Adrenal gland (tissue), 12 donors: Measurements from ENCODE around the gene EGLN3. TPM values are rescaled to one million over a fixed set of nuclear protein-coding genes. Genes with fewer than 3 reads are reported as not detected.
"Not testable (repeated sequence)": the region's sequence is repeated elsewhere in the genome, so short reads cannot be mapped to it uniquely, and the experiment has no call there.

Experiments
- DNase-seq, 7 donors: peaks; one replicate each; pipeline ENCODE4 v3.0.0-alpha.2; 2019 to 2020
- H3K27ac ChIP-seq, 5 donors: fragments of 200-600 bp; sonication (generic) in 4 of 5; 1 replicate in 3 of 5; 2 replicates in 2 of 5; pipeline versions ENCODE4 v1.5.1 to v1.8.0; 2016 to 2020; ENCODE audit warnings: mild to moderate bottlenecking in 1 of 5
- H3K27me3 ChIP-seq: fragments of 200-600 bp; 2 replicates; pipeline ENCODE4 v1.8.0; 2021
- H3K36me3 ChIP-seq, 2 donors: fragments of 200-600 bp; replicated peaks in 1 of 2; 1 replicate in 1 of 2; 2 replicates in 1 of 2; pipeline versions ENCODE4 v1.5.1 to v1.8.0; 2018 to 2022
- H3K4me1 ChIP-seq, 2 donors: fragments of 200-600 bp; replicated peaks in 1 of 2; 1 replicate in 1 of 2; 2 replicates in 1 of 2; pipeline versions ENCODE4 v1.5.1 to v1.8.0; 2018 to 2021
- H3K4me3 ChIP-seq, 4 donors: fragments of 200-600 bp; sonication (generic) in 3 of 4; one replicate each; pipeline ENCODE4 v1.5.1; 2016 to 2018
- H3K9me3 ChIP-seq, 3 donors: fragments of 200-600 bp; sonication (generic) in 1 of 3; replicated peaks in 1 of 3; 1 replicate in 2 of 3; 2 replicates in 1 of 3; pipeline versions ENCODE4 v1.5.1 to v1.8.0; 2016 to 2021
- CTCF ChIP-seq, 6 experiments: fragments of 450-650 bp in 4 of 6; fragments of 200-600 bp in 2 of 6; sonication (generic) in 1 of 6; IDR thresholded peaks; 1 replicate in 5 of 6; 2 replicates in 1 of 6; pipeline versions ENCODE4 v1.5.1 to v1.8.0; 2016 to 2021; ENCODE audit warnings: antibody characterized with exemption in 6 of 6, mild to moderate bottlenecking in 2 of 6, moderate library complexity in 1 of 6
- POLR2A ChIP-seq, 2 donors: fragments of 450-650 bp; IDR thresholded peaks; one replicate each; pipeline ENCODE4 v1.6.1; 2017; ENCODE audit warnings: antibody characterized with exemption in 2 of 2, mild to moderate bottlenecking in 2 of 2, moderate library complexity in 1 of 2
- WGBS, 4 donors: extraction: QIAGEN DNeasy Blood & Tissue Kit in 2 of 4; methylation state at CpG; one replicate each; pipeline versions ENCODE4 v1.1.5 to v1.1.7; 2013 to 2017; 5-methylcytosine and 5-hydroxymethylcytosine counted together
- intact Hi-C, 2 donors: fragments of 100-400 bp; cut with DNase I; formaldehyde crosslinking; loops; one replicate each; pipeline versions ENCODE4 v1.14.1 to v1.15.0; 2022 to 2023
- polyA plus RNA-seq, 3 donors: library from polyadenylated mRNA; stranded (reverse); fragments of 200-250 nt in 2 of 3; fragments of 350-450 nt in 1 of 3; fragmentation: Illumina TruSeq in 1 of 3; extraction: RNeasy Lipid Tissue Mini Kit (QIAGEN cat#74804) in 1 of 3; gene quantifications; one replicate each; pipeline ENCODE4 v1.2.3, GENCODE V29; 2013 to 2014
- total RNA-seq, 9 donors: library from RNA; depleted of rRNA in 4 of 9; stranded (reverse); fragments of >200 nt in 4 of 9; fragments of 120-200 nt in 1 of 9; fragmentation: NEBNext Ultra II Directional in 1 of 9; extraction: Animal tissue kit (Norgen Biotek cat#: 25700) in 1 of 9; gene quantifications; one replicate each; pipeline versions ENCODE4 v1.1.0 to v1.2.4, GENCODE V29; 2013 to 2023
- donor health status: healthy with polysubstance abuse.
- donor health status: Bipolar disorder and iron deficiency.
- donor health status: DM: yes; HTN: yes; CAD: no.
- donor health status: DM: no; HTN: no; CAD: no.
- donor health status: DM: no; HTN: no; CAD: no.
- donor health status: DM: yes; HTN: yes; CAD: no.

Gene EGLN3
- total and polyA plus RNA-seq, 12 donors = 0.18 to 7.4 (median 0.78) TPM

- Histone ChIP-seq H3K4me3 (no peak overlapping the region), H3K9me3 (no peaks in the 10 kb centered on the region), H3K36me3 (no peaks in the 10 kb centered on the region), H3K4me1 (no peaks in the 10 kb centered on the region), H3K27ac (no peak overlapping the region), H3K27me3 (no peaks in the 10 kb centered on the region)
- 82 to 91% (median 84%) methylated on average over 4 of the region's 4 CpGs for WGBS, 4 donors
- intact Hi-C loops = no loop called here
- TF ChIP-seq CTCF (IDR thresholded peaks at IDR 0.05) (no peak), POLR2A (IDR thresholded peaks at IDR 0.05) (no peak)
- no peak for DNase-seq
These were observed 22.9 kb downstream of the EGLN3 start for GRCh38 chr14:33927944-33928343.

- intact Hi-C loops, H3K4me3 ChIP-seq, H3K9me3 ChIP-seq, DNase-seq, H3K27me3 ChIP-seq, H3K4me1 ChIP-seq, H3K36me3 ChIP-seq, H3K27ac ChIP-seq: not testable (repeated sequence)
- 84 to 97% (median 91%) methylated on average over 4 of the region's 4 CpGs for WGBS, 4 donors
These were observed 23.9 kb downstream of the EGLN3 start for GRCh38 chr14:33926967-33927366.

- Histone ChIP-seq H3K4me1 (no peaks in the 10 kb centered on the region), H3K36me3 (no peaks in the 10 kb centered on the region), H3K27ac (no peak overlapping the region), H3K4me3 (no peak overlapping the region), H3K27me3 (no peaks in the 10 kb centered on the region), H3K9me3 (no peaks in the 10 kb centered on the region)
- intact Hi-C loops = no loop called here
- DNase-seq = no peak
- TF ChIP-seq CTCF (IDR thresholded peaks at IDR 0.05) (no peak), POLR2A (IDR thresholded peaks at IDR 0.05) (no peak)
These were observed 24.9 kb downstream of the EGLN3 start for GRCh38 chr14:33925946-33926345.

GRCh38 chr14:33925235-33925634 lies 25.6 kb downstream of the EGLN3 start:
- 75 to 84% (median 80%) methylated on average over 3 of the region's 3 CpGs for WGBS, 4 donors
- Histone ChIP-seq H3K4me1 (no peaks in the 10 kb centered on the region), H3K27me3 (no peaks in the 10 kb centered on the region), H3K27ac (no peak overlapping the region), H3K4me3 (no peak overlapping the region), H3K9me3 (no peaks in the 10 kb centered on the region), H3K36me3 (no peaks in the 10 kb centered on the region)
- DNase-seq = no peak
- TF ChIP-seq CTCF (IDR thresholded peaks at IDR 0.05) = no peak
- TF ChIP-seq POLR2A (IDR thresholded peaks at IDR 0.05) = no peak
- intact Hi-C loops = no loop called here

GRCh38 chr14:33924566-33925100 lies 26.2 kb downstream of the EGLN3 start:
- Histone ChIP-seq H3K4me1 (no peaks in the 10 kb centered on the region), H3K36me3 (no peaks in the 10 kb centered on the region), H3K4me3 (no peak overlapping the region), H3K9me3 (no peaks in the 10 kb centered on the region), H3K27me3 (no peaks in the 10 kb centered on the region), H3K27ac (no peak overlapping the region)
- no peak for DNase-seq
- TF ChIP-seq POLR2A (IDR thresholded peaks at IDR 0.05) (no peak), CTCF (IDR thresholded peaks at IDR 0.05) (no peak)
- WGBS, 4 donors = 72 to 83% (median 79%) methylated on average over 3 of the region's 3 CpGs
- intact Hi-C loops = no loop called here
